NCI-H1105 treated with DMSO at 0.1 percent for 48 hours (cell line): ENCODE measurements around the gene IGFL1.
"Not testable (repeated sequence)": the region's sequence is repeated elsewhere in the genome, so short reads cannot be mapped to it uniquely, and the experiment has no call there.

Experiments used
- DNase-seq: peaks from one replicate; lab custom pipeline; 2025; lab: John Stamatoyannopoulos, UW

IGFL1 gene

GRCh38 chr19:46270521-46271256, 41.1 kb downstream of the IGFL1 start:
- no peak for DNase-seq

DNA sequence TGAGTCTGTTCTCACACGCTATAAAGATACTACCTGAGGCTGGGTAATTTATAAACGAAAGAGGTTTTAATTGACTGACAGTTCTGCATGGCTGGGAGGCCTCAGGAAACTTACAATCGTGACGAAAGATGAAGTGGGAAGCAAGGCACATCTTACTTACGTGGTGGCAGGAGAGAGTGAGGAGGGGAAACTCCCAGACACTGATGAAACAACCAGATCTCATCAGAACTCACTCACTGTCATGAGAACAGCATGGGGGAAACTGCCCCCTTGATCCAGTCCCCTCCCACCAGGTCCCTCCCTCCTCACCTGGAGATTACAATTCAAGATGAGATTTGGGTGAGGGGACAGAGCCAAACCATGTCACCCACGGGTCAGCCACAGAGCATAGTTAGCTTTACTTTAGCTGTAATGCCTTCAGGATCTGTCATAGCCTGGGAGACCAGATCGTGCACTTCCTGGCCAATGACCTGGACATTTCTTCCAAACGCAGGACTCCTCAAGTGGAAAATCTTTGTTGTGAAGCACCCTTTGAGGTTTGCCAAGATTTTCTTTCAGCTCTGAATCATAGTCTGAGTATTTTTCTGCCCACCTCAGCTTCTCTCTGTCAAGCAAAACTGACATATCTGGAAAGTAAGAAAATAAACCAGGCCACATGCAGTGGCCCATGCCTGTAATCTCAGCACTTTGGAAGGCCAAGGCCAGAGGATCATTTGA, 42.1 kb downstream of the IGFL1 start:
- DNase-seq = no peak

DNA sequence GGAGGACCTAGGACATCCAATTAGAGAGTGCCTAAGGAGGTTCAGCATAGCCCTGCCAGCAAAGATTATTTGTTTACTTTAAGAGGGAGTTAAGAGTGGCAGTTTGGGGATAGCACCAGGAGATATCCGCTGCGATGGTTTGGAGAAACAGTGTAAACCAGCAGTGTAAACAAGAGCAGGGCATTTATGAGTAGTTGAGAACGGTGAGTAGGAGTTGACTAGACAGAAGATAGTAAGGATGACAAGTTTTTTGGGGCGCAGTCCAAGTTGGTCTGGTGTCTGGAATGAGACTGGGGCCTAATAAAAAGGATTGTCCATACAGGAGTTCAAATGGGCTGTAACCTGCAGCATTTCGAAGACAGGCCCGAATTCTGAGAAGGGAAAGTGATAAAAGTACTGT, 44.4 kb downstream of the IGFL1 start:
- not testable (repeated sequence) for DNase-seq

GRCh38 chr19:46279177-46279576, 49.6 kb downstream of the IGFL1 start:
- DNase-seq = no peak
